ENCODE measurements around the gene CORO6. TPM values are rescaled to one million over a fixed set of nuclear protein-coding genes. Genes with fewer than 3 reads are reported as not detected.

CORO6 gene
- total and polyA plus RNA-seq, 2 of the 13 experiments (the other 11 are each of a cell fraction or from before 2014, with no cell fraction given) = 0.42 to 0.82 TPM

DNA sequence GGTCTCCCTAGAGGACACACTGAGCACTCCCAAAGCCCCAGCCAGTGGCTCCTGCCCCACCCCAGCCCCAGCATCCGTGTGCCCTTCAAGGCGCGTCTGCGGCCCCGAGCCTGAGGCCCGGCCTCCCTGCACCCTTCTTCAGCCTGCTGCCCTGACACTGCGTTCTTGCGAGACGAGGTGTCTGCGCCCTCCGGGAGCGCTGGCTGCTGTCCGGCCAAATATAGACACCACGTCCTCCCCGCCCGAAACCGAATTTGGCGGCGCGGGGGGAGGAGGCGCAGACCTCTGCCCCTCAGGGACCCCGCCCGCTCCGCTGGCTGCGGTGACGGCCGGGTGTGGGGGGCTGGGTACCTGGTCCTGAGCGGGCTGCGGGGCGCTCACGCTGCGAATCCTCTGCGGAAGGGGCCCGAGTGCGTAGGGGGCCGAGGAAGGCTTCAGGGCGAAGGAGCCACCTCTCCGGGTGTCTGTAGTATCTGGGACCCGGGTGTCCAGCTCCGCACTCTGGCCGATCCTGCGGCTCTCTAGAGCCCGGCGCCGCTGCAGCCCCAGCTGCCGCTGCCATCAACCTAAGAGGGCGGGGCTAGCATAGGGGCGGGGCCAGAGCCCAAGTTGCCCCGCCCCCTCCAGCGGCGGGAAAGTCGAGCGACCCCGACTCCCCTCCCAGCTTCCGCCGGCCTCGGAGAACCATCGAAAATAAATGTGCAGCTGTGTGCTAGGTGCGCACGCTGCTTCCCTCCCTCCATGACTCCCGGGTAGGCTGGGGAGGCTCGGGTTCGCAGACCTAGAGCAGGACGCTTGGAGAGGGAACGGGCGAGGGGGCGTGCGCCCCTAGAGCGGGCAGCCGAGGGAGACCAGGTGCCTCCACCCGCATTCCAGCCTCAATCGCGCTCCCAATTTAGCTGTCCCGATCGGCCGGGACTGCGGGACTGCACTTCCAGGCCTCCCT is at the start of gene CORO6 (continued):
- peak; percentile 36; the same call in 1 of the 2 replicates for TF ChIP-seq DMAP1 (CRISPR knock-in tag; IDR thresholded peaks at IDR 0.05)
- no peak for TF ChIP-seq ZNF550 (CRISPR knock-in tag; IDR thresholded peaks at IDR 0.05; ENCODE audit: borderline replicate concordance)
- TF ChIP-seq, protein P1, sequence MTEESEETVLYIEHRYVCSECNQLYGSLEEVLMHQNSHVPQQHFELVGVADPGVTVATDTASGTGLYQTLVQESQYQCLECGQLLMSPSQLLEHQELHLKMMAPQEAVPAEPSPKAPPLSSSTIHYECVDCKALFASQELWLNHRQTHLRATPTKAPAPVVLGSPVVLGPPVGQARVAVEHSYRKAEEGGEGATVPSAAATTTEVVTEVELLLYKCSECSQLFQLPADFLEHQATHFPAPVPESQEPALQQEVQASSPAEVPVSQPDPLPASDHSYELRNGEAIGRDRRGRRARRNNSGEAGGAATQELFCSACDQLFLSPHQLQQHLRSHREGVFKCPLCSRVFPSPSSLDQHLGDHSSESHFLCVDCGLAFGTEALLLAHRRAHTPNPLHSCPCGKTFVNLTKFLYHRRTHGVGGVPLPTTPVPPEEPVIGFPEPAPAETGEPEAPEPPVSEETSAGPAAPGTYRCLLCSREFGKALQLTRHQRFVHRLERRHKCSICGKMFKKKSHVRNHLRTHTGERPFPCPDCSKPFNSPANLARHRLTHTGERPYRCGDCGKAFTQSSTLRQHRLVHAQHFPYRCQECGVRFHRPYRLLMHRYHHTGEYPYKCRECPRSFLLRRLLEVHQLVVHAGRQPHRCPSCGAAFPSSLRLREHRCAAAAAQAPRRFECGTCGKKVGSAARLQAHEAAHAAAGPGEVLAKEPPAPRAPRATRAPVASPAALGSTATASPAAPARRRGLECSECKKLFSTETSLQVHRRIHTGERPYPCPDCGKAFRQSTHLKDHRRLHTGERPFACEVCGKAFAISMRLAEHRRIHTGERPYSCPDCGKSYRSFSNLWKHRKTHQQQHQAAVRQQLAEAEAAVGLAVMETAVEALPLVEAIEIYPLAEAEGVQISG (CRISPR knock-in tag; IDR thresholded peaks at IDR 0.05) = peak; percentile 45; the same call in 1 of the 2 replicates
- TF ChIP-seq HDAC1 (CRISPR knock-in tag; IDR thresholded peaks at IDR 0.05) = peak; percentile 52; the same call in 1 of the 2 replicates
- no peak for TF ChIP-seq PITX1 (CRISPR knock-in tag; IDR thresholded peaks at IDR 0.05)
- TF ChIP-seq PCBP2 (optimal IDR thresholded peaks at IDR 0.05; ENCODE audit: low read depth, low read length, poor library complexity, severe bottlenecking) = no peak
- peak; percentile 57 for TF ChIP-seq PTBP1 (IDR thresholded peaks at IDR 0.05; ENCODE audit: low read depth, low read length, poor library complexity, severe bottlenecking)
- no peak for TF ChIP-seq ZNF552 (CRISPR knock-in tag; IDR thresholded peaks at IDR 0.05; ENCODE audit: borderline replicate concordance)
- 0 out of 2 replicates have a peak, but pooled peaks have one; percentile 22 for TF ChIP-seq AHR (CRISPR knock-in tag; IDR thresholded peaks at IDR 0.05)
- no peak for TF ChIP-seq ZNF841 (CRISPR knock-in tag; IDR thresholded peaks at IDR 0.05; ENCODE audit: borderline replicate concordance)
- TF ChIP-seq GRHL1 (CRISPR knock-in tag; conservative IDR thresholded peaks at IDR 0.05) = no peak
- no peak for TF ChIP-seq PRDM15 (CRISPR knock-in tag; IDR thresholded peaks at IDR 0.05)
- TF ChIP-seq TCF7 (IDR thresholded peaks at IDR 0.05; ENCODE audit: low read depth) = no peak
- TF ChIP-seq ZNF780A (CRISPR knock-in tag; IDR thresholded peaks at IDR 0.05) = no peak
- no peak for TF ChIP-seq SALL1 (CRISPR knock-in tag; IDR thresholded peaks at IDR 0.05)
- TF ChIP-seq ZBTB42 (CRISPR knock-in tag; IDR thresholded peaks at IDR 0.05) = no peak
- no peak for TF ChIP-seq ZNF737 (CRISPR knock-in tag; IDR thresholded peaks at IDR 0.05; ENCODE audit: borderline replicate concordance)
- TF ChIP-seq HNRNPUL1 (IDR thresholded peaks at IDR 0.05; ENCODE audit: low read depth, low read length) = no peak
- TF ChIP-seq ZNF709 (CRISPR knock-in tag; IDR thresholded peaks at IDR 0.05) = peak; percentile 34; the same call in 1 of the 2 replicates
- TF ChIP-seq, protein P2, sequence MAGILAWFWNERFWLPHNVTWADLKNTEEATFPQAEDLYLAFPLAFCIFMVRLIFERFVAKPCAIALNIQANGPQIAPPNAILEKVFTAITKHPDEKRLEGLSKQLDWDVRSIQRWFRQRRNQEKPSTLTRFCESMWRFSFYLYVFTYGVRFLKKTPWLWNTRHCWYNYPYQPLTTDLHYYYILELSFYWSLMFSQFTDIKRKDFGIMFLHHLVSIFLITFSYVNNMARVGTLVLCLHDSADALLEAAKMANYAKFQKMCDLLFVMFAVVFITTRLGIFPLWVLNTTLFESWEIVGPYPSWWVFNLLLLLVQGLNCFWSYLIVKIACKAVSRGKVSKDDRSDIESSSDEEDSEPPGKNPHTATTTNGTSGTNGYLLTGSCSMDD (CRISPR knock-in tag; IDR thresholded peaks at IDR 0.05) = no peak
